NCI-H345 treated with DMSO at 0.1 percent for 48 hours (cell line): ENCODE data around the gene PEPD.
"Not testable (repeated sequence)": the region's sequence is repeated elsewhere in the genome, so short reads cannot be mapped to it uniquely, and the experiment has no call there.

Experiments used
- DNase-seq: peaks from one replicate; lab custom pipeline; 2025; ENCODE audit not compliant: unreplicated experiment; lab: John Stamatoyannopoulos, UW

Gene PEPD

DNA sequence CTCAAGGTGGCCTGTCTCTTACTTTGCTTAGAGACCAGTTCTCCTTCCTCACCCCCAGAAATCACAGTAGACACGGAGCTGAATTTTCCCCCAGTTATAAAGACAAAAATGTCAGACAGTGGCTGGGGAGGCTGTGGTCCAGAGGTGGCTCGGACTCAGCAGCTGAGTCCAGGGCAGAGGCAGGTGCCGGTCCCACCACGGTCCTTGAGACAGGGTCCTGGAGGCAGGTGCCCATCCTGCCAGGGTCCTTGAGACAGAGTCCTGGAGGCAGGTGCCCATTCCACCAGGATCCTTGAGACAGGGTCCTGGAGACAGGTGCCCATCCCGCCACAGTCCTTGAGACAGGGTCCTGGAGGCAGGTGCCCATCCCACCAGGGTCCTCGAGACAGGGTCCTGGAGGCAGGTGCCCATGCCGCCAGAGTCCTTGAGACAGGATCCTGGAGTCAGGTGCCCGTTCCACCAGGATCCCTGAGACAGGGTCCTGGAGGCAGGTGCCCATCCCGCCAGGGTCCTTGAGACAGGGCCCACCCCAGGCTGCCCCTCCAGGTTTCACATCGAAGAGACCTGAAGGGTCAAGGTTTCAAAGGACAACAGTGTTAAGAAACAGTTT lies 23.1 kb downstream of the PEPD start:
- no peak for DNase-seq

DNA sequence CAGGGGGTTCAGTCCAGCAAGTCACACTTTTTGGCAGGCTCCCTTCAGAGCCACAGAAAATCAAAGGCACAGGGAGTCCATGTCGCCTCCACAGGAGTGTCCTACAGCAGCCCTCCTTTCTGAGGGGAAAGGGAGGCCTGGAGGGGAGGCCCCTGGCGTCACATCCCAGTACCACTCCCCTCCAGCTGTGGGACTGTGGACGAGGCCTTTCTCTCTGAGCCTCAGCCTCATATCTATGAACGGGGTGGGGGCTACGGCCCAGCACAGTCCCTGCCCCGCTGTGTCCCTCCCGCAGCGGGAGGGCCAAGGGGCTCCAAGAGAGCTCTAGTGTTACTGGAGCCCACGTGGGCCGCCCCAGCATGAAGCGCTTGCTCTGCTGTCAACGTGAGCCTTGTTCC lies 23.8 kb downstream of the PEPD start:
- DNase-seq = no peak

DNA sequence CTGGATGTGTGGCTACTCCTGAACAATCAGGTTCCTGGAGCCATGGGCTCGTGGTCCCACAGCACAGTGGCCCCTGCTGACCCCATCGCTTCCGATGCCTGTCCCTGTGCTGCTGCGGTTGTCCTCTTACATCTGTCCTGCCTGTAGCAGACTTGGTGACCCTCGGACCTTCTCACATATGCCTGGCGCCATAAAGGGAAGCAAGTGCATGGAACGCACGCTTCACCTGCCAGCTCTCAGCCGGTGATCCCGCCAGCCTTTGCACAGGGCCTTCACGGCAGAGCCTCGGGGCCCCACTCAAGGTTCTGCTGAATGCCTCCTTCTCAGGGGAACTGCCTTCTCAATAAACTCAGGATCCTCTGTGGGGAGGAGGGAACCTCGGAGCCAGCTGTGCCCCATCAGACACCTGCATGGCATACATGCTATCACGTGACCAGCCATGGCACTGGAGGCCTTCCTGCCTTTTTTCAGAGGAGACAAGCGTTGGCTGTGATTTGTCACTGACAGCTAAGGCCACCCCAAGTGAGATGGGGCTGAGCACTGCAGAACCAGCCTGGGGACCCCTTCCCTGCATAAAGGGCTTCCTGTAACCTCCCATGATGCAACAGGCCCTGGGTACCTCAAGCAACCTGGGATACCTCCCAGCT lies 24.3 kb downstream of the PEPD start:
- no peak for DNase-seq

DNA sequence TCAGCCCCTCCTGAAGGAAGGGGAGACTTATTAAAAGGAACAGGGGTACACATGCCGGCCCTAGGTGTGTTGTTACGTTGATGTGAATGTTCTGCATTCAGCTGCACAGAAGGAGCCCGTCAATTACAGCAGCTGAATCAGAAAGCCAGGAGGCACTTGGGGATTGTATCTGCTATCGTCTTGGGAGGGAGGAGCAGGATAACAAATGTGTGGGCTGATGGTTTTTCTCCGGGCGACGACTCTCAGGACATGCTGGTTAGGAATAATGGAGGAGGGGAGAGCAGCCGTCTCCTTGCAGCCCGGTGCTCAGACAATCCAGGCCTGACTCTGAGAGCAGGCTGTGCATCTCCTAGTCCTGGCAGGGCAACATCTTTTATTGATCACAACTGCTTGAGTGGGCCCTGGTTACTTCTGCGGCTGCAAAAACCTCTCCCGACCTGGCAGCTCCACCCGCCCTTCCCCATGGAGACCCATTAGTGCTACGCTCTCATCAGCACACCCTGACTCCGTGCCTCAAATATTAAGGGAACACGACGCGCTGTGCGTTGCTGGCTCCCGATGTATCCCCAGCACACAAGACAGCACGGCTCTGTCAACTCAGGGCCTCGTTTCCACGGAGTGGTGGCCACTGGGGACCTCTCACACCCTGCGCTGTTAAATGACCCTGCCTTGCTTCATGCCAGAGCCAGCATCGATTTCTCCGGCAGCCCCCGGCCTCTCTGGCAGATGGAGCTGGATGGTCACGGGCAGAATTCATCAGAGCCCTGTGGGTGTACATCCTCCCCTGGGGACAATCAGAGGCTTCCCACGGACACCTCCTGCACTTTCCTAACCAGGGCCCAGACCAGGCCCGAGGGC lies 25.3 kb downstream of the PEPD start:
- DNase-seq = no peak

DNA sequence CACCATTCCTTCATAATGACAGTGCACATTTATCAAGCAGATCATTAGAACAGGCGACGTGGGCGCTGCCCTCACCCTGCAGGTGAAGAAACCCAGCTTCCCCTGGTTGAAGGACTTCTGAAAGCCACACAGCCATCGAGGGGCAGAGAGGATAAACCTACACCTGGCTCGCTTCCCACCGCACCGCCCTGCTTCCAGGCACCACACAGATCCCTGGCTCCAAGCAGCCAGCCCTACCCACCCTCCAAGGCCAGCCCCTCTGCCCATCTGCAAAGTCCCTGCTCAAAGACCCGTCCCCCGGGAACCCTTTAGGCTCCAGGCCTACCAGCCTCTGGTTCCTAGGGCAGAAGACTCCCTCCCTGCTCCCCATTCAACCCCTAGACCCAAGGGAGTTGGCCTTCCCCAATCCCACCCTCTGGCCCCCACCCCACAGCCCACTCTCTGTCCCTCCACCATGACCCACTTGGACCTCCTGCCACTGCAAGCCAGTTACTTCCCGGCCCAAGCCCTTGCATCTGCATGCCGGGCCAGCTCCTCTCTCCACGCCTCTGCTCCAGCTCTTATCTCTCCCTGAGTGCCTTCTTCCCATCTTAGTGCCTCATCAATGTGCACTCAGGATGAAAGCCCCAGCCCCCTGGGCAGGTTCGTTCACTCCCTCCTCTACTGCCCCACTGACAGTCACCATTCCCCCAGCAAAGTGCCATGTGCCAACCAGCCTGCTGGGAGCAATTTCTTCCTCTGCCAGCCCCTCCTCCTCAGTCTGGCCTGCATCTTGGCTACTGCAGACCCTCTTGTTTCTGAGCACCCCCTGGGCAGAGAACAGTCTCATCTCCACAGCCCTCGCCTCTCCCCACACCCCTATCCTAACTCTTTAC lies 28.0 kb downstream of the PEPD start:
- no peak for DNase-seq

DNA sequence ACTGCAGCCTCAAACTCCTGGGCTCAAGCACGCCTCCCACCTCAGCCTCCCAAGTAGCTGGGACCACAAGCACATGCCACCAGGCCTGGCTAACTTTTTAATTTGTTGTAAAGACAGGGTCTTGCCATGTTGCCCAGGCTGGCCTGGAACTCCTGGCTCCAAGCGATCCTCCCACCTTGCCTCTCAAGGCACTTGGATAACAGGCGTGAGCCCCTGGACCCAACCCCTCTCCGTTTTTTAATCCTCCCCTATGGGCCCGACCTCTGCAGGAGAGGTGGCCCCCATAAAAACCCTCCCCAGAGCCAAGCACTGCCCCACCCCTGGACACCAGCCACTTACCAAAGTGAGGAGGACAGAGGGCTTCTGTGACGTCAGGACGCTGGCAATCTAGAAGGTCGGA lies 28.6 kb downstream of the PEPD start:
- DNase-seq = no peak

DNA sequence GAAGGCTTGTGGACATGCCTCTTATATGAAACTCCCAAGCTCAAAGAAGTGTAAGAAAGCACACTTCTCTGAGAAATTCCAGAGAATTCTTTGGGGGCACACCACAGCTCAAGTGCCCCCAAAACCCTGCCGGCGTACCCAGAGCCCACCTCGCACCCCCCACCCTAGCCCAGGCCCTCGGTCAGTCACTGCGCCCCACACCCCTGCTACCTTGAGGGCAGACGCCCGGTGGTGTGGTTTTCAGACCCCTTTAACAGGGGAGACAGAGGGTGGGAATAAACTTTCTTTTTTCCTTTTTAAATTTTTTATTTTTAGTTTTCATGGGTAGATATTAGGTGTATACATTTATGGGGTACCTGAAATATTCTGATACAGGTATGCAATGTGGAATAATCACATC lies 29.5 kb downstream of the PEPD start:
- no peak for DNase-seq

DNA sequence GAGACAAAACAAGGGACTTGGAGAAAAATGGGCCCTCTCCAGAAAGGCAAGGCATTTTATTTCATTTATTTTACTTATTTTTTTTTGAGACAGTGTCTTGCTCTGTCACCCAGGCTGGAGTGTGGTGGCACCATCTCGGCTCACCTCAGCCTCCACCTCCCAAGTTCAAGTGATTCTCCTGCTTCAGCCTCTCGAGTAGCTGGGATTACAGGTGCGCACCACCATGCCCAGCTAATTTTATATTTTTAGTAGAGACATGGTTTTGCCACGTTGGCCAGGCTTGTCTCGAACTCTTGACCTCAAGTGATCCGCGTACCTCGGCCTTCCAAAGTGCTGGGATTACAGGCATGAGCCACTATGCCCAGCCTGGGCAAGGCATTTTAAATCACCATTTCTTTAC lies 31.0 kb downstream of the PEPD start:
- not testable (repeated sequence) for DNase-seq

DNA sequence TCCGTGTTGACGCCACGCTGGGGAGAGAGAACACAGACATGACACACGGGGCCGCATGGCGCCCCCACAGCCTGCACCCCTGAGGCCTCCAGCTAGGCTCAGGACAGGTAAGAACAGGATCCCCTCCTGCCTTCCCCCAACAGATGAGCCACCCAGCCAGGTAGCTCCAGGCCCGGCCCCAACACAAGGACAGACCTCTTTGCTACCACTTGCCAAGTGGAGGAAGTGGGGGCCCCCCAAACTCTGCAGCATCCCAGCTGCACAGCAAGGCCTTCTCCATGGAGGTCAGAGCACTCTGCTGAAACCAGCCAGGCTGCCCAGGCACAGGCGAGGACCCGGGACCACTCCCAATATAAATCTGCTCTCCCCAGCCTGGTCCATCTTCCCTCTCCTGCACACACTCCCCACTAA lies 31.5 kb downstream of the PEPD start:
- no peak for DNase-seq

DNA sequence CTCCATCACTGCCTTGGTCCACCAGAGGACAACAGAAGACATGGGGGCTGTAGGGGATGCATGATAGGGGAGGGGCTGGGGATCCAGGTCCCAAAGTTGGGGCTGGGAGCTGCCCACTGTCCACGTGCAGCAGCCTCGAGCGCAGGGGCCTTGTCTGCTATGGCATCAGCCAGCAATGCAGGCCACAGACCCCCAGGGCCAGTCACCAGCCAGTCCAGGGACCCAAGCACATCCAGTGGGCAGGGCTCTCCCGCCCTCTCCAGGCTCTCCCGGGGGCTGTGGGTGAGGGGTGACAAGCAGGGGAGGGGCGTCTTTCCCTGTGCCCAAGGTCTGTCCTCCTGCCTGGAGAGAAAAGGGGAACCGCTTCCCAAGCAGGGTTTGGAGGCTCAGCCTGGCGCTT lies 32.8 kb downstream of the PEPD start:
- no peak for DNase-seq

DNA sequence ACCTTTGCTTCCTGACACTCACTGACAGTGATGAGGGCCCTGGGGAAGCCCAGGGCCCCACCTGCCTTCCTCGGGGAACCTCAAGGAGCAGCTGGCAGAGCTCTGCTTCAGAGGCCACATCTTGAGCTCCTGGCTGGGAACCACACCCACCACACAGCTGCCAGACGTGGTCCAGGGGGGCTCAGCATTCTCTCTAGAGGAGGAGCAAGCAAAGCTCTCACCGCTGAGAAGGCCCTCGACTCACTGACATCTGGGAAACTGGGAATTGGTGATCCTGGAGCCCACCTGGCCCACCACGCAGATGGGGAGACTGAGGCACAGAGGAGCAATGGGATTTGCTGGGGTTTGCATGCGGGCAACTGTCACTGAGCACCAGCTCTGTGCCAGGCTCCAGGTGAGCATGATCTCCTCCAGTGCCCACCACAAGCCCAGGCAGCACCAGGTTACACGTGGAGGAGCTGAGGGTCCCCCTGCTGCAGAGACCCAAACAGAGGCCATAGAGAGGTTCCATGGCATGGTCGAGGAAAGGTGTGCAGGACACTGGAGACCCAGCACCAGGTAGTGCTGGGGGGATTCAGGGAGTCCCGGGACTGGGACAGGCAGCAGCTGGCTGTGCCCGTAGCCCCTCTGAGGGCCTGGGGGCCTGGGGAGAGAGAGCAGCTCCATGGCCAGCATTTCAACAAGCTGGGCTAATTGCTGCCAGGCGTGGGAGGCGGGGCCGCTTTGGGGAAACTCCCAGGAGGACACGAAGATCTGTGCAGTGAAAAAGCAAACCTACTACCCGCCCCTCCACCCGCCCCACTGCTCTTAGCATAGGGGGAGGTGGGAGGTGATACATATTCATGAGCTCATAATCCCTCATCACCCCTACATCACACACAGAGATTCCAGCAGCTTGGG lies 33.4 kb downstream of the PEPD start:
- no peak for DNase-seq

DNA sequence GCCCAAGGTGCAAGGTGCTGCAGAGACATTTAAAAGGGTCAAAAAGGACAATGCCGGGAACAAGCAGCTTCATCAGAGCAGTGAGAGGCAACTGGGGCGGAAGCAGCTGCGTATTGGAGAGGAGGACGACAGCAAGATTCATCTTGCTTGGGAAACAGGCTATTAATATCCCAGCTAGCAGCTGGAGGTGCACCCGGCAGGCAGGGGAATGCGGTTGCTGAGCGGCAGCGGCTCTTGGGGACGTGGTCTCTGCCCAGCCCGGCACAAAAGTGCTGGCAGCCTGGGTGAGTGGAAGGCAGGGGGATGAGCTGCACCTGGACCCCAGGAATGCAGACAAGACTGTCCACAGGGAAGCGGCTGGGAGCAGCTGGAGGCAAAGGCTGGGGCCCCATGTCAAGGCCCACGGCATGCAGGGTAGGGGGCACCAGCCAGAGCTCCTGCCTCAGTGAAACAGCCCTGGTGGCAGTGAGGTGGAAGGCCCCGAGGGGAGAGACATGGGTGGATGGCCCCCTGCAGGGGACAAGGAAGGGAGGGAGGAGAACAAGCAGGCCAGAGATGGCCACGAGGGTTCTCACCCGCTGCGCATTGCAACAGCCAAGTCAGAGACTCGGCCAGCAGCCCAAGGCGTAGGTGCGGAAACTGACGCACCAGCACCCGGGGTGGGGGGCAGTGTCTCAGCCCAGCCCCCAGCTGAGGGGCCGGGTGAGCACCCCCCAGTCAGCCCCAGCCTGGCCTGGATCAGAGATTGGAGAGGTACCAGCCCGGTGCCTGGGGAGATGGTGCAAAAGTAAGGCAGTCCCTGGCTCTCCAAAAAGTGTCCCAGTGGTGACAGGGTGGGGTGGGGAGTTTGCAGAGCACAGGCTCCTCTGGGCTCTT lies 34.4 kb downstream of the PEPD start:
- no peak for DNase-seq

DNA sequence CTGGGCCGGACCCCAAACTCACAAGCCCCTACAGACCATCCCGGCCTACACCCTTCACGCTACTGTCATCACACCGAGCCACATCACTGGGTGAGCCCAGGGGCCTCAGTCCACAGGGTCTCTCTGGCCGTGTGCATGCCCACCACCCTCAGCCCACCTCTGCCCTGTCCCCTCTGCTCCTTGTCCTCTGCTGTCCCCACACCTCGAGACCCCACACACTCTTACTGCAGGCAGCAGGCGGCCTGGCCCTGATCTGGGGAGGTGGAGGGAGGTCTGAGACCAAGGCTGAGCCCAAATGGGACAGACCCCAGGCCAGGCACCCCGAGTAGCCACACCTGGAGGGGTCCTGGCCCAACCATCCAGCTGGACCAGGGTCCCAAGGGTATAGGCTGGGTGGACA lies 35.2 kb downstream of the PEPD start:
- no peak for DNase-seq

DNA sequence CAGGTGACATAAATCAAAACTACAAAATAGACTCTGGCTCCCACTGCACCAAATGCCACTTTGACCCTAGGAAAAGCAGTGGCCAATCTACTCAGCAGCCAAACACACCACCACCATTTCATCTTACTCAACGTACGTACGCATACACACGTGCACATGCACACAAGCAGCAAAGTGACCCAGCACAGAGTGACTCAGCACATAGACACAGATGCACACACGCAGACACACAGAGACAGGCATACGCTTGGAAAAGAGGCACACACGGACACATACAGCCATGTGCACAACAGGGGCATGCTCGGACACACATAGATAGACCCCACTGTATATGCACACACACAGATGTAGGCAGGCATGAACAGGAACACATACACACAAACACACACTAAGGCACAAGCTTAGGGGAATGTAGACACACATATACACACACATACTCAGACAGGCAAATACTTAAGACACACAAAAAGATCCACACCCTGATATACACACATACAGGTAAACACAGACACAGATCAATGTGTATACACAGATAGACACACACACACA lies 37.3 kb downstream of the PEPD start:
- DNase-seq = no peak

DNA sequence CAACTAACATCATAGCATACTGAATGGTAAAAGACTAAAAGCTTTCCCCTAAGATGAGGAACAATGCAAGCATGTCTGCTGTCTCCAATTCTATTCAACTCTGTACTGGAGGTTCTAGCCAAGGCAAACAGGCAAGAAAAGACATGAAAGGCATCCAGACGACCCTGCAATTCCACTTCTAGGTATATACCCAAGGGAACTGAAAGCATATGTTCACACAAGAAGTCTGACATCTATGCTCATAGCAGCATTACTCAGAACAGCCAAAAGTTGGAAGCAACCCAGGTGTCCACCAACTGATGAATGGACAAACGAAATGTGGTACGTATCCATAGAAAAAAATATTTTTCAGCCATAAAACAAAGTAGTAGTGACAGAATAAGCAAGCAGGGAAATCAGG lies 39.1 kb downstream of the PEPD start:
- no peak for DNase-seq

DNA sequence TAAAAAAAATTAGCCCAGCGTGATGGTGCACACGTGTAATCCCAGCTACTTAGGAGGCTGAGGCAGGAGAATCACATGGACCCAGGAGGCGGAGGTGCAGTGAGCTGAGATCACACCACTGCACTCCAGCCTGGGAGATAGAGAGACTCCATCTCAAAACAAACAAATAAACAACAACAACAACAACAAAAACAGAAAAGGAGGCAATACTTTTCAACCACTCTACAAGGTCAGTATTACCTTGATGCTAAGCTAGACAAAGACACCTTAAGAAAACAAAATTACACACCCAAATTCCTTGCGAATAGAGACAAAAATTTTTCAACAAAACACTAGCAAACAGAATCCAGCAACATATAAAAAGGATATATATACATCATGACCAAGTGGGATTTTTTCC lies 39.7 kb downstream of the PEPD start:
- no peak for DNase-seq

DNA sequence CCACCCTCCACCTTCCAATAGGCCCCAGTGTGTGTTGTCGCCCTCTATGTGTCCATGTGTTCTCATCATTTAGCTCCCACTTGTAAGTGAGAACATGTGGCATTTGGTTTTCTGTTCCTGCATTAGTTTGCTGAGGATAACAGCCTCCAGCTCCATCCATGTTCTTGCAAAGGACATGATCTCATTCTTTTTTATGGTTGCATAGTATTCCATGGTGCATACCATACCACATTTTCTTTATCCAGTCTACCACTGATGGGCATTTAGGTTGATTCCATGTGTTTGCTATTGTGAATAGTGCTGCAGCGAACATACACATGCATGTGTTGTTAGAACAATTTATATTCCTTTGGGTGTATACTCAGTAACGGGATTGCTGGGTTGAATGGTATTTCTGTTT lies 42.0 kb downstream of the PEPD start:
- DNase-seq = not testable (repeated sequence)

DNA sequence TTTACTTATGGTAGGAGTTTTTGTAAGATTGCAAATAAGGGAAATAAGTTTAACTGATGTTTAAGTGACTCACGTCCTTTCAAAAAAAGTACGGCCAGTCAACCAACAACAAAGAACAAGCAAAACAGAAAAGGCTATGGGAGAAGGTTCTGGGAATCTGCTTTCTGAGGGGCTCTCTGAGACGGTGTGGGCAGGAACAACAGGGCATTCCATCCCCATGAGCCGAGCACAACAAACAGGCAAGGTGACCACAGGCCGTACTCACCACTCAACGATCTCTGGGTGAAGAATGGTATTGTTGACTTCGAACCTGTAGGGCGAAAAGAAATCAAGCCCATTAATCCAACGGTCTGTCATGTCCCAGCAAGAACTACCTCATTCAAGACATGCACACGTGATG lies 43.8 kb downstream of the PEPD start:
- DNase-seq = no peak

DNA sequence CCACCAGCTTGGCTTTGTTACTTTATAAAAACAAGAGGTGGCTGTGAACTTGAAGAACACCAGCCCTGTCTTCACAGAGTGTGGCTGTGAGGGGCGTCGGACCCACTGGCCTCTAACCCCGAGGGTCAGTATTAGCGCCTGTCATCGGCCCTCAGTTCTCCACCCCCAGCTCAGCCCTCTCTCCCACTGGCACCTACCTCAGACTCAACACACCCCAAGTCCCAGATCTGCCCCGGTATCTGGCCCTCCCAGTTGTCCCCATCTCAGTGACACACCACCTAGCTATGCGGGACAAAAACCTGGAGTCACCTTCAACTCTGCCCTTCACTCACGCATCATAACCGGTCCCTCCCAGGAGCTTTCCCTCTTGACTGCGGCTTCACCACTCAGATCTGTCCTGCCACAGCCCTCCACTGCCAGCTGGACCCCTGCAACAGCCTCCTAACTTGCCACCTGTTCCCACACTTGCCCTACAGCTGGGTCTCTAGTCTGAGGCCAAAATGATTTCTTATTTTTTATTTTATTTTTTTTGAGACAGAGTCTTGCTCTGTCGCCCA lies 45.4 kb downstream of the PEPD start:
- no peak for DNase-seq
